ENCODE data around the gene PLIN3. TPM values are rescaled to one million over a fixed set of nuclear protein-coding genes. Genes with fewer than 3 reads are reported as not detected.
A peak's percentile ranks its signal among the peaks of the same experiment; 100 is the strongest.
"Not testable (repeated sequence)": the region's sequence is repeated elsewhere in the genome, so short reads cannot be mapped to it uniquely, and the experiment has no call there.

The PLIN3 gene
- total RNA-seq, 3 donors from 2014 or later: 15.8 to 20.6 (median 19.8) TPM

DNA sequence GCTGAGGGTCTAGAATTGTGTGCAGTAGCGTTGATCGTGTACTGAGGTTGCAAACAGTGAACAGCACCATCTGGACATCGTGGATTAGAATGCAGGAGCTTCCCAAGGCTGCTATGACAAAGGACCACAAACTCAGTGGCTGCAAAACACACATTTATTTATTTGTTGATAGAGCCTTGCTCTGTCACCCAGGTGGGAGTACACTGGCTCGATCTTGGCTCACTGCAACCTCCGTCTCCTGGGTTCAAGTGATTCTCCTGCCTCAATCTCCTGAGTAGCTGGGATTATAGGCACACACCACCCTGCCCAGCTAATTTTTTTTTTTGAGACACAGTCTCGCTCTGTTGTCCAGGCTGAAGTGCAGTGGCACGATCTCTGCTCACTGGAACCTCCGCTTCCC, 39.5 kb upstream of the PLIN3 start:
- no peaks in the 10 kb centered on the region for H3K27me3 Mint-ChIP-seq (ENCODE audit: low read depth)
- no peaks in the 10 kb centered on the region for H3K9me3 Mint-ChIP-seq
- H3K4me3 Mint-ChIP-seq: no peak overlapping the region
- DNase-seq (no peak), ATAC-seq (no peak)
- peaks cover 26% of the 10 kb centered on the region for H3K4me1 Mint-ChIP-seq (ENCODE audit: low read depth)
- no peaks in the 10 kb centered on the region for H3K36me3 Mint-ChIP-seq (ENCODE audit: insufficient read depth)

DNA sequence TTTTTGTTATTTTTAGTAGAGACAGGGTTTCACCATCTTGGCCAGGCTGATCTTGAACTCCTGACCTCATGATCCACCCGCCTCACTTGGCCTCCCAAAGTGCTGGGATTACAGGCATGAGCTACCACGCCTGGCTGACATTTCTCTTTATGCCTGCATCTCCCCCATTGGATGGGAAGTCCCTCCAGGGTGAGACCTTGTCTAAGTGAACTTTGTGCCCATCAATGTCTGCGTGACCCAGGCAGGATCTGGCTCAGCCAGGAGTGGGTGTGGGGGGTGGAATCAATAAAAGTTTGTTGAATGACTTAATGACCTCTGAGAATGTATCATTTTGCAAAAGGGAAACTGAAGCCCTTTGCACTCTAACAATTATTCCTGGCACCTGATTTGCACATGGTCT, 37.0 kb upstream of the PLIN3 start:
- no peak for ATAC-seq
- peaks cover 9% of the 10 kb centered on the region for H3K4me1 Mint-ChIP-seq (ENCODE audit: low read depth)

DNA sequence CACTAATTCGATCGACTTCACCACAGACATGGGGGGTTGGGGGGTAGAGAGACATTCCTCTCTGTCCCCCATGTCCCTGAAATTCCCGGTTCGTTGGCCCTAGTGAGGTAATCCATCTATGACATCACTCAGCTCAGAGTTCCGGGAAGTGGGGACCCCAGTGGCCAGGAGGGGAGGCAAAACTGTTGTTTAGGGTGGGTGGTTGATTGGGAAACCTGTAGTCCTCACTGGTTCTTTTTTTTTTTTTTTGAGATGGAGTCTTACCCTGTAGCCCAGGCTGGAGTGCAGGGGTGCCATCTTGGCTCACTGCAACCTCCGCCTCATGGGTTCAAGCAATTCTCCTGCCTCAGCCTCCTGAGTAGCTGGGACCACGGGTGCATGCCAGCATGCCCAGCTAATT, 35.3 kb upstream of the PLIN3 start, which contains the start of gene ARRDC5:
Gene ARRDC5, minus strand, starts transcription at position 101 of the 400 bp plus-strand sequence. Its CDS starts 71 bp downstream, at position 30.
- Mint-ChIP-seq H3K27me3 (ENCODE audit: low read depth) (no peaks in the 10 kb centered on the region), H3K36me3 (ENCODE audit: insufficient read depth) (peaks cover 1% of the 10 kb centered on the region), H3K4me1 (ENCODE audit: low read depth) (no peaks in the 10 kb centered on the region), H3K4me3 (no peak within 1 kb of the TSS), H3K9me3 (no peaks in the 10 kb centered on the region)
- DNase-seq: no peak
- no peak for ATAC-seq

More for the DNA sequence above, 37.0 kb upstream of the PLIN3 start:
- Mint-ChIP-seq H3K9me3 (no peaks in the 10 kb centered on the region), H3K4me3 (no peak overlapping the region), H3K36me3 (ENCODE audit: insufficient read depth) (peaks cover 1% of the 10 kb centered on the region), H3K27me3 (ENCODE audit: low read depth) (no peaks in the 10 kb centered on the region)
- no peak for DNase-seq

DNA sequence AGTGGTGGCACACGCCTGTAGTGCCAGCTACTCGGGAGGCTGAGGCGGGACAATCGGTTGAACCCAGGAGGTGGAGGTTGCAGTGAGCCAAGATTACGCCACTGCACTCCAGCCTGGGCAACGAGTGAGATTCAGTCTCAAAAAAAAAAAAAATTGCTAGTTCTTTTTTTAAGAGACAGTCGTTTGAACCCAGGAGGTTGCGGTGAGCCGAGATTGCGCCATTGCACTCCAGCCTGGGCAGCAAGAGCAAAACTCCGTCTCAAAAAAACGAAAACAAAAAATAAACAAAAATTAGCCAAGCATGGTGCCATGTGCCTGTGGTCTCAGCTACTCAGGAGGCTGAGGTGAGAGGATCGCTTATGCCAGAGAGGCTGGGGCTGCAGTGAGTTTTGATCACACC, 33.4 kb upstream of the PLIN3 start:
- ATAC-seq; H3K36me3 Mint-ChIP-seq (ENCODE audit: insufficient read depth); H3K27me3 Mint-ChIP-seq (ENCODE audit: low read depth); DNase-seq; H3K4me1 Mint-ChIP-seq (ENCODE audit: low read depth); H3K9me3 Mint-ChIP-seq; H3K4me3 Mint-ChIP-seq: not testable (repeated sequence)

DNA sequence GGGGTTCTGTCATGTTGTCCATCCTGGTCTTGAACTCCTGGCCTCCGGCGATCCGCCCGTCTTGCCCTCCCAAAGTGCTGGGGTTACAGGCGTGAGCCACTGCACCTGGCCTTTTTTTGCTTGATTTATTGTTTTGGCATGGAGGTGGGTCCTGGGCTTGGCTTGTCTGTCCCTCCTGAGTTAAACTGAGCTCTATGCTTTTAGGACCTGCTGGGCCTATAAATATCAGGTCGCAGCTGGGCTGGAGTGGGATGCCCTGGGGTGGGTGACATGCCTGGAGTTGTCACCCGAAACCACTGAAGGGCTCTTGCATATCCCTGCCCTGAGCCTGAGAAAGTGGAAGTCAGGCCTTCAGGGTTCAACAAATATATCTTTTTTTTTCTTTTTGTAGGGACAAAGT, 29.7 kb upstream of the PLIN3 start:
- peaks cover 2% of the 10 kb centered on the region for H3K4me1 Mint-ChIP-seq (ENCODE audit: low read depth)

DNA sequence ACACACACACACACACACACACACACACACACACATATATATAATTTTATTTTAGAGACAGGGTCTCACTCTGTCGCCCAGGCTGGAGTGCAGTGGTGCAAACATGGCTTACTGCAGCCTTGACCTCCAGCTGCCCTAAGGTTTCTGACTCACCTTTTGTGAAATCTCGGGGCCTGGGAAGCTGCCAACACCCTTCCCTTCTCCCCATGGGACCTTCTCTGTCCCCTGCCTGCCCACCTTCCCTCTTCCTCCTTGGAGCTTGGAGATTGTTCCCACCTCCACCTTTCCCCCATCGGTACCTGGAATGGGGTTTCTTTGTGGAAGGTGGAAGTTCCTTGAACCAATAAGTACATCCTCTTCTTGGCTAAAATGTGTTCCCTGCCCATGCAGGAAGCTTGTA, 28.9 kb upstream of the PLIN3 start:
- Mint-ChIP-seq H3K36me3 (ENCODE audit: insufficient read depth) (peaks cover under 1% of the 10 kb centered on the region), H3K9me3 (no peaks in the 10 kb centered on the region), H3K27me3 (ENCODE audit: low read depth) (no peaks in the 10 kb centered on the region), H3K4me3 (no peak overlapping the region), H3K4me1 (ENCODE audit: low read depth) (peaks cover 2% of the 10 kb centered on the region)
- no peak for DNase-seq
- ATAC-seq: no peak

More for the DNA sequence above, 29.7 kb upstream of the PLIN3 start:
- DNase-seq (no peak), ATAC-seq (no peak)
- H3K4me3 Mint-ChIP-seq: no peak overlapping the region
- H3K9me3 Mint-ChIP-seq: no peaks in the 10 kb centered on the region
- no peaks in the 10 kb centered on the region for H3K27me3 Mint-ChIP-seq (ENCODE audit: low read depth)
- H3K36me3 Mint-ChIP-seq (ENCODE audit: insufficient read depth): peaks cover 1% of the 10 kb centered on the region

DNA sequence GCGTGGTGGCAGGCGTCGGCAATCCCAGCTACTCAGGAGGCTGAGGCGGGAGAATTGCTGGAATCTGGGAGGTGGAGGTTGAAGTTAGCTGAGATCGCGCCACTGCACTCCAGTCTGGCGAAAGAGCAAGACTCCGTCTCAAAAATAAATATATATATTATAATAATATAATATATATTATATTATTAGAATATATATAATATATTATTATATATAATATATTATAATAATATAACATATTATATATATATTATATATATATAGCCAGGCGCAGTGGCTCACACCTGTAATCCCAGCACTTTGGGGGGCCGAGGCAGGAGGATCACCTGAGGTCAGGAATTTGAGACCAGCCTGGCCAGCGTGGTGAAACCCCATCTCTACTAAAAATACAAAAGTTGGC, 25.5 kb upstream of the PLIN3 start:
- not testable (repeated sequence) for DNase-seq; H3K4me3 Mint-ChIP-seq; ATAC-seq; H3K4me1 Mint-ChIP-seq (ENCODE audit: low read depth); H3K9me3 Mint-ChIP-seq; H3K36me3 Mint-ChIP-seq (ENCODE audit: insufficient read depth); H3K27me3 Mint-ChIP-seq (ENCODE audit: low read depth)

DNA sequence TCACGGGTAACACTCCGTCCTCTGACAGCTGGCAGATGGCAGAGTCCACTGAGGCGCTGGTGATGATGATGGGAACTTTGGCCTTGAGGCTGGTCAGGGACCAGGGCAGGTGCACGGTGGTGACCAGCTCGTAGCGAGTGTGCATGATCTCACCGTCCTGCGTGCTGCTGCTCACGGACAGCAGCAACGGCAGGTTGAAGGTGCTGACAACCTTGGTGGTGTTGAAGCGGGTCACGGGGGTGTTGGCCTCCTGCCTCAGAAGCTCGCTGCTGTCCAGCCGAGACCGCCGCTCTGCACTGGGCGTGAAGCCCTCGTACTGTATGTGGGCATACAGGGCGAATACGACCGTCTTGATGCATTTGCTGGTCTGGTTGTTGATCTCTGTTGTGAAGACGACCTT, 23.6 kb upstream of the PLIN3 start:
- peaks cover 2% of the 10 kb centered on the region for H3K4me1 Mint-ChIP-seq (ENCODE audit: low read depth)
- H3K9me3 Mint-ChIP-seq: no peaks in the 10 kb centered on the region
- no peak for DNase-seq
- no peak overlapping the region for H3K4me3 Mint-ChIP-seq
- no peak for ATAC-seq
- peaks cover 2% of the 10 kb centered on the region for H3K36me3 Mint-ChIP-seq (ENCODE audit: insufficient read depth)
- H3K27me3 Mint-ChIP-seq (ENCODE audit: low read depth): no peaks in the 10 kb centered on the region

DNA sequence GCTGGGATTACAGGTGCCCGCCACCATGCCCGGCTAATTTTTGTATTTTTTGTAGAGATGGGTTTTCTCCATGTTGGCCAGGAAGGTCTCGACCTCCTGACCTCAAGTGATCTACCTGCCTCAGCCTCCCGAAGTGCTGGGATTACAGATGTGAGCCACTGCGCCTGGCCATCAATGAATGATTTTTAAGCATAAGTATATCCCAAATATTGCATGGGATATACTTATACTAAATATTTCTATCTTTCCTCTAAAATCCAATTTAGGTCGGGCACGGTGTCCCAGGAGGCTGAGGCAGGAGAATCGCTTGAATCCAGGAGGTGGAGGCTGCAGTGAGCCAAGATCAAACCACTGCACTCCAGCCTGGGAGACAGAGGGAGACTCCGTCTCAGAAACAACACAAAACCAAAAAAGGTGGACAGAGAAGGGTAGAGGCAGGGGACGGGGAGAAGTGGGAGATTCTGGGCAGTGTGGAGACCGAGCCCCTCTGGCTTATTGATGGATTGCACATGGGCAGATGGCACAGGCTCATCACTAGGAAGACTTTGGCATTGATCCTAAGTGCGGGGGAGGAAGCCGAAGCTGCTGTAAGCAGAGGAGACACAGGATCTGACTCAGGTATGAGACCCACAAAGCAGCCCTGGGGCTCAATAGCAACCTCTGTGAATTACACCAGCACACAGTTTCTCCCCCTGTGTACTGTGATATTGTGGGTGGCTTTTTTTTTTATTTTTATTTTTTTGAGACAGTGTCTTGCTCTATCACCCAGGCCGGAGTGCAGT, 21.8 kb upstream of the PLIN3 start:
- H3K4me1 Mint-ChIP-seq (ENCODE audit: low read depth): no peaks in the 10 kb centered on the region
- H3K36me3 Mint-ChIP-seq (ENCODE audit: insufficient read depth): peaks cover 2% of the 10 kb centered on the region
- H3K4me3 Mint-ChIP-seq: no peak overlapping the region
- ATAC-seq (no peak), DNase-seq (no peak)
- no peaks in the 10 kb centered on the region for H3K9me3 Mint-ChIP-seq
- no peaks in the 10 kb centered on the region for H3K27me3 Mint-ChIP-seq (ENCODE audit: low read depth)

DNA sequence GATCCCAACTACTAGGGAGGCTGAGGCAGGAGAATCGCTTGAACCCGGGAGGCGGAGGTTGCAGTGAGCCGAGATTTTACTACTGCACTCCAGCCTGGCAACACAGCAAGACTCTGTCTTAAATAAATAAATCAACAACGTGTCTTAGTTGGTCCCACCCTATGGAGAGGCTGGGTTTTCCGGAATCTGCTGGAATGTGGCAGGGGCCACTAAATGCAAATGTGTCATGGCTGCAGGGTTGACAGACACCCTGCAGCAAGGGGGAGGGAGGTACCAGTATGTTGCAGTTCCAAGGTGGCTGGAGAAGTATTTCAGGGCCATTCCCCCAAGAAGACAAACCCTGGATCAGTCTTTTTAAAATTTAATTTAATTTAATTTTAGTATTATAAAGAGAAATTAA, 20.3 kb upstream of the PLIN3 start:
- not testable (repeated sequence) for H3K9me3 Mint-ChIP-seq; H3K36me3 Mint-ChIP-seq (ENCODE audit: insufficient read depth); ATAC-seq; H3K4me1 Mint-ChIP-seq (ENCODE audit: low read depth); H3K27me3 Mint-ChIP-seq (ENCODE audit: low read depth); H3K4me3 Mint-ChIP-seq; DNase-seq

DNA sequence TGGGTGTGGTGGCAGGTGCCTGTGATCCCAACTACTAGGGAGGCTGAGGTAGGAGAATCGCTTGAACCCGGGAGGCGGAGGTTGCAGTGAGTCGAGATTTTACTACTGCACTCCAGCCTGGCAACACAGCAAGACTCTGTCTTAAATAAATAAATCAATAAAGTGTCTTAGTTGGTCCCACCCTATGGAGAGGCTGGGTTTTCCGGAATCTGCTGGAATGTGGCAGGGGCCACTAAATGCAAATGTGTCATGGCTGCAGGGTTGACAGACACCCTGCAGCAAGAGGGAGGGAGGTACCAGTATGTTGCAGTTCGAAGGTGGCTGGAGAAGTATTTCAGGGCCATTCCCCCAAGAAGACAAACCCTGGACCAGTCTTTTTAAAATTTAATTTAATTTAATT, 17.5 kb upstream of the PLIN3 start:
- H3K4me1 Mint-ChIP-seq (ENCODE audit: low read depth); H3K9me3 Mint-ChIP-seq; DNase-seq; ATAC-seq; H3K36me3 Mint-ChIP-seq (ENCODE audit: insufficient read depth); H3K4me3 Mint-ChIP-seq; H3K27me3 Mint-ChIP-seq (ENCODE audit: low read depth): not testable (repeated sequence)

DNA sequence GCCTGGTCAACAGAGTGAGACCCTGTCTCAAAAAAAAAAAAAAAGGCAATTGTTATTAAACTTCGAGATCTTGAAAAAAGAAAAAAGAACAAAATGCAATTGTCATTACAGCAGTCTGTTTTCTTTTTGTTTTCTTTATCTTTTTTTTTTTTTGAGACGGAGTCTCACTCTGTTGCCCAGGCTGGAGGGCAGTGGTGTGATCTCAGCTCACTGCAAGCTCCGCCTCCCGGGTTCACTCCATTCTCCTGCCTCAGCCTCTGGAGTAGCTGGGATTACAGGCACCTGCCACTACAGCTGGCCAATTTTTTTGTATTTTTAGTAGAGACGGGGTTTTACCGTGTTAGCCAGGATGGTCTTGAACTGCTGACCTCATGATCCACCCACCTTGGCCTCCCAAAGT, 15.4 kb upstream of the PLIN3 start:
- not testable (repeated sequence) for H3K4me3 Mint-ChIP-seq; H3K27me3 Mint-ChIP-seq (ENCODE audit: low read depth); H3K9me3 Mint-ChIP-seq; ATAC-seq; DNase-seq; H3K4me1 Mint-ChIP-seq (ENCODE audit: low read depth); H3K36me3 Mint-ChIP-seq (ENCODE audit: insufficient read depth)

DNA sequence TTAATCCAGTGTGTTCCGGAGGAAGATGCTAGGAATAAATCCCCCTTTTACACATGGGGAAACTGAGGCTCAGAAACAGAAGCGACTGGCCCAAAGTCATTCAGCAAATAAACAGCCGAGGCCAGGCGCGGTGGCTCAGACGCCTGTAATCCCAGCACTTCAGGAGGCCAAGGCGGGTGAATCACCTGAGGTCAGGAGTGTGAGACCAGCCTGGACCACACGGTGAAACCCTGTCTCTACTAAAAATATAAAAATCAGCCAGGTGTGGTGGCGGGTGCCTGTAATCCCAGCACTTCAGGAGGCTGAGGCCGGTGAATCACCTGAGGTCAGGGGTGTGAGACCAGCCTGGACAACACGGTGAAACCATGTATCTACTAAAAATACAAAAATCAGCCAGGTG, 11.6 kb upstream of the PLIN3 start:
- ATAC-seq (no peak), DNase-seq (no peak)
- no peak overlapping the region for H3K4me3 Mint-ChIP-seq
- H3K27me3 Mint-ChIP-seq (ENCODE audit: low read depth): no peaks in the 10 kb centered on the region
- H3K9me3 Mint-ChIP-seq: no peaks in the 10 kb centered on the region
- H3K4me1 Mint-ChIP-seq (ENCODE audit: low read depth): peaks cover 3% of the 10 kb centered on the region
- no peaks in the 10 kb centered on the region for H3K36me3 Mint-ChIP-seq (ENCODE audit: insufficient read depth)

DNA sequence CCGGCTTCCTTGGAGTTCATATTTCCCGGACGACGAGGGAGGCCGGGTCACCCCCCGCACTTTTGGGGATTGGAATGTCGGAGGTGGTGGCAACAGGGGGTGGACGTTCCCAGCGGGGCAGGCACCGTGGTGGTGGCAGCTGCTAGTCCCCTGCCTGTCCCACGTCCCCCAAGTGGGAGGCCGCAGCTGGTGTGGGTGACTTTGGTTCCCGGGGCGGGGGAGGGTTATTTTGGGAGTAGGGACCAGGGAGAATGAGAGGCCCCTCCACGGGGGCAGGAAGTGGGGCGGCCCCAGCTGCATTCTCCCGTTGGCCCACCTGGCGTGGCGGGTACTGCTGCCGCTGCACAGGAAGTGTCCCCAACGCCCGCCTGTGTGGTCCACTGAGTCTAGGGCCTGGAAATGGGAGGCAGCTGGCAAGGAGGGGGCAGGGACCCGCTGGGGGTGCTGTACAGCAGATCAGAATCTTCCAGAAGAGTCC, 11.1 kb upstream of the PLIN3 start:
- DNase-seq: no peak
- Mint-ChIP-seq H3K9me3 (no peaks in the 10 kb centered on the region), H3K4me1 (ENCODE audit: low read depth) (peaks cover 3% of the 10 kb centered on the region), H3K4me3 (no peak overlapping the region), H3K27me3 (ENCODE audit: low read depth) (no peaks in the 10 kb centered on the region), H3K36me3 (ENCODE audit: insufficient read depth) (no peaks in the 10 kb centered on the region)
- ATAC-seq: peak; percentile 21 to 48

DNA sequence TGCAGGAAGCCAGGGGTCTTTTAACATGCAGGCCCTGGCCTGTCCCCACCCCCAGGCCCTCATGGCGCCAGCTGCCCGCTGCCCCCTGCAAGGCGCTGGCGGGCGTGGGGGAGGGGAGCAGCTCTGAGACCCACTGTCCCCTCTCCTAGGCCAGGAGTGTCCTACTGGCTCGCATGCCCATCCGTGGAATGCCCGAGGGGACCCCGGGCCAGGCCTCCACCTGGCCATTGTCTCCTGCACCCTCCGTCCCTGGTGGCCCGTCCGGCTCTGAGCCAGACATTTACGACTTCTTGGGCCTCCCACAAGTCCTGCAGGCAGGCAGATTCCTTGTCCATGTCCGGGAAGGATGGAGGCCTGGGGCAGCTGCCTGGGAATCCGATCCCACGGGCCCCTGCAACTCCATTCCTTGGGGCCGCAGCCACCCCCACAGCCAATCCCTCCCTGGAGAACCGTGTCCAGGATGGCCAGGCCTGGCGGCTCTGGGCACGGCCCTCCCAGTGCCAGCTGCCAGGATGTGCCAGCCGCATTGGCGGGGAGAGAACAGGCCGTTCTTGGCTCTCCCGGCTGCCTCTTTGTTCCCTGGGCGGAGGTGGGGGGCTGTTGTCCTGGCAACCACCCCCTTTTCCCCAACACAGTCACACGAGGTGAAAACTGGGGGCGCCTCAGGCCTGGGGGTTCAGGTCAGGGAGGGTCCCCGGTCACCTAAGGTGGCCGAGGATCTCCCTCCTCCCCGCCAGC, 10.5 kb upstream of the PLIN3 start:
- Mint-ChIP-seq H3K36me3 (ENCODE audit: insufficient read depth) (no peaks in the 10 kb centered on the region), H3K9me3 (no peaks in the 10 kb centered on the region), H3K27me3 (ENCODE audit: low read depth) (no peaks in the 10 kb centered on the region), H3K4me1 (ENCODE audit: low read depth) (peaks cover 3% of the 10 kb centered on the region), H3K4me3 (no peak overlapping the region)
- ATAC-seq: peak; percentile 14 to 18
- DNase-seq: no peak
